SK-N-MC (cell line): ENCODE data around the gene NKAP.
"Not testable (repeated sequence)": the region's sequence is repeated elsewhere in the genome, so short reads cannot be mapped to it uniquely, and the experiment has no call there.

Experiments used
- DNase-seq: peaks from one replicate; pipeline ENCODE4 v3.0.0-alpha.2; 2011; ENCODE audit warnings: low read depth, low spot score
- H3K27ac ChIP-seq: fragments of 200-600 bp; sonication (generic); 2 replicates; pipeline ENCODE4 v1.5.1; 2016; ENCODE audit warnings: mixed run types
- H3K36me3 ChIP-seq: fragments of 200-600 bp; sonication (generic); 2 replicates; pipeline ENCODE4 v1.6.1; 2017; ENCODE audit warnings: antibody characterized with exemption, low read length, mixed read lengths; ENCODE audit not compliant: insufficient read depth
- H3K4me3 ChIP-seq: fragments of 200-600 bp; sonication (generic); 2 replicates; pipeline ENCODE4 v1.5.1; 2016
- H3K9ac ChIP-seq: fragments of 200-600 bp; sonication (generic); 2 replicates; pipeline ENCODE4 v1.8.0; 2017; ENCODE audit warnings: mixed run types, mixed read lengths; ENCODE audit not compliant: insufficient read length
- H3K9me3 ChIP-seq: fragments of 200-600 bp; sonication (generic); 2 replicates; pipeline ENCODE4 v1.6.1; 2017; ENCODE audit warnings: low read depth, mild to moderate bottlenecking, antibody characterized with exemption, low read length, moderate library complexity, mixed read lengths
- EZH2 ChIP-seq: fragments of 200-600 bp; sonication (generic); IDR thresholded peaks from one replicate; pipeline ENCODE4 v1.6.1; 2017; ENCODE audit warnings: antibody characterized with exemption
- FOXP2 ChIP-seq: optimal IDR thresholded peaks from 2 replicates; pipeline ENCODE3; 2011; ENCODE audit warnings: mild to moderate bottlenecking, moderate library complexity; ENCODE audit not compliant: insufficient read depth; ENCODE audit errors: extremely low read length, control extremely low read depth
- POLR2AphosphoS5 ChIP-seq: IDR thresholded peaks from 2 replicates; pipeline ENCODE4 v1.6.1; 2012; ENCODE audit warnings: mild to moderate bottlenecking, low read depth, low read length, borderline replicate concordance

Gene NKAP

DNA sequence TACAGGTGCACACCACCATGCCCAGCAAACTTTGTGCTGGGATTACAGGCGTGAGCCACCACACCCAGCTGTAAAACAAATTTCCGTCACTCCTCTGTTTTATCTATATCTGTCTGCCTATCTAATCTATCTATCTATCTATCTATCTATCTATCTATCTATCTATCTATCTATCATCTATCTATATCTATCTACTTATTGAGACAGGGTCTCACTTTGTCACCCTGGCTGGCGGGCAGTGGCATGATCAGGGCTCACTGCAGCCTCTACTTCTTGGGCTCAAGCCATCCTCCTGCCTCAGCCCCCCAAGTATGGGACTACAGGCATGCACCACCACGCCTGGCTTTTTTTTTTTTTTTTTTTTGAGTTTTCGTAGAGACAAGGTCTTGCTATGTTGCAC, 27.2 kb downstream of the NKAP start:
- Histone ChIP-seq H3K27ac (no peak overlapping the region), H3K36me3 (no peaks in the 10 kb centered on the region), H3K9me3 (no peaks in the 10 kb centered on the region), H3K9ac (no peak overlapping the region), H3K4me3 (no peak overlapping the region)
- no peak for TF ChIP-seq FOXP2
- TF ChIP-seq EZH2, result no peak
- no peak for TF ChIP-seq POLR2AphosphoS5
- no peak for DNase-seq

DNA sequence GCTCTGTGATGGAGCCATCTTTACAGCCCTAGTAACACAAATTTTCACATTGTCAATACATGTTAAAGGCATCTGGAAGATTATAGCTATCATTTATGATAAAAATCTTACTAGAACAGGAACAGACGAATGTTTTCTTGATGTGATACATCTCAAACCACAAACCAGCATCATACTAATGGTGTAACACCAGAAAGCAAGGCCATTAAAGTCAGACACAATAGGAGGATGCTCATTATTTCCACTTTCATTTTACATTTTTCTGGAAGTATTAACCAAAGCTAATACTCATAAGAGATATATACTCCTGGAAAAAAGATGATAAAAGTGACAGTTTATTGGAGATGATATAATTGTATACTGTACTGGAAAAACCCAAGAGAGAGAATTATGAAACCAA, 42.6 kb downstream of the NKAP start:
- Histone ChIP-seq H3K27ac (no peak overlapping the region), H3K4me3 (no peak overlapping the region), H3K36me3 (no peaks in the 10 kb centered on the region), H3K9me3 (no peaks in the 10 kb centered on the region), H3K9ac (no peak overlapping the region)
- no peak for TF ChIP-seq FOXP2
- DNase-seq, result no peak

DNA sequence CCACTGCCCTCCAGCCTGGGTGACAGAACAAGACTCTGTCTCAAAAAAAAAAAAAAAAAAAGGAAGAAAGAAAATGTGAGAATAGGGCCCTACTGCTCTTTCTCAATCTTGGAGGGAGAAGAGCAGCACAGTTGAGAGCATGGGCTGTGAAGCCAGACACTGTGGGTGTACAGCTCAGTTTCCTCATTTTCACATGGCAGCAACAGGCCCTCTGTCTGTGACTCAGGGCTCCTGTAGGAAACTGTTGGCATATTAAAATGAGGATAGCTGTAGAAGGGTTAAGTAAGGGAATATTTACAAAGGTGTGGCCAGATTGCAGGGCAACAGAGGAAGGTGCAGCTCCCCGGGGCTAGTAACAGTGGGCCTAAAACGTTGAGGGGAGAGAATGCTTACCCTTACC, 44.4 kb downstream of the NKAP start:
- no peak overlapping the region for H3K4me3 ChIP-seq
- no peak overlapping the region for H3K27ac ChIP-seq
- no peaks in the 10 kb centered on the region for H3K36me3 ChIP-seq
- no peak overlapping the region for H3K9ac ChIP-seq
- TF ChIP-seq FOXP2 (no peak), POLR2AphosphoS5 (no peak)
- no peak for DNase-seq
- H3K9me3 ChIP-seq, result no peaks in the 10 kb centered on the region

DNA sequence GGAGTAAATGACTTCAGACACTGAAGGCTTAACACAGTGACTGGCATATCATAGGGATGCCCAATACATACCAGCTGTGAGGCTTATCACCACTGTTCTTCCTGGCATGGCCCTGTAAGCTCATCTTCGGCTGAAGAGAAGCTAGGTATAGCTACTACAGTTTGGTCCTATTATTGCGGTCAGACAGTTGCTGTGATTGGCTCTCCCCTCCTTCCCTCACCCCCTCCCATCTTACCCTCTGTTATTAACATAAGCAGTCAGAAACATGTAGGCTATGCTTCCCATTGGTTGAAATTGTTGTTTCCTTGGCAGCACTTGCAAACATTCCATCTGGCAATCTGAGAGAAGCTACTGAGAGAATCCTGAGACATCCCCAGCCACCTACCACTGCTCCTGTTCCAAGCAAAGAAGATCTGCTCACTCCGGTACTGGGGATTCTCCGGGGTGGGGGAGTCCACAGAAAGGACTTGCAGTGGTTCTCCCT, 47.7 kb downstream of the NKAP start, which contains the start of gene AKAP14:
Gene AKAP14 (plus strand): TSS at position 51 of the 484 bp plus-strand sequence. CDS start 7,331 bp downstream, outside the sequence.
- no peaks in the 10 kb centered on the region for H3K36me3 ChIP-seq
- no peak within 1 kb of the TSS for H3K4me3 ChIP-seq
- no peaks in the 10 kb centered on the region for H3K9me3 ChIP-seq
- no peak within 1 kb of the TSS for H3K9ac ChIP-seq
- no peak for TF ChIP-seq FOXP2
- H3K27ac ChIP-seq, result no peak within 1 kb of the TSS
- no peak for DNase-seq

DNA sequence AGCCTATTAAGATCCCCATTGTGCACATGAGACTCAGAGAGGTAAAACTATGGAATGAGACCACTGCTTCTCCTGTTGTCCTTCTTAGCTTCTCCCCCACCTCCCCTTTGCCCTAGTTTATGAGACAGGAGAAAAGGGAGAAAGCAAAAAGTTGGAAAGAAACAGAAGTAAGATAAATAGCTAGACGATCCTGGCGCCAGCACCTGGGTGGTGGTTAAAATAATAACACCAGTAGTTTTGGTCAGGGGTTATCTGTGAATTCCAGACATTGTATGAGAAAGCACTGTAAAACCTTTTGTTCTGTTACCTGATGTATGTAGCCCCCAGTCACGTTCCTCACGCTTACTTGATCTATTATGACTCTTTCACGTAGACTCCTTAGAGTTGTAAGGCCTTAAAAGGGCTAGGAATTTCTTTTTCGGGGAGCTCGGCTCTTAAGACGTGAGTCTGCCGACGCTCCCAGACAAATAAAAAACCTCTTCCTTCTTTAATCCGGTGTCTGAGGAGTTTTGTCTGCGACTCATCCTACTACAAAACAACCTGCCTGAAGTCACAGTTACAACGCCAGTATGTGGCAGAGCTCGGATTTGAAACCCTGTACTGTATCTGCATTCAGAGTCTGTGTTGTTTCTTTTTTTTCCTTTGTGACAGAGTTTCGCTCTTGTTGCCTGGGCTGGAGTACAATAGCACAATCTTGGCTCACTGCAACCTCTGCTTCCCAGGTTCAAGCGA, 51.4 kb downstream of the NKAP start:
- H3K9ac ChIP-seq, H3K4me3 ChIP-seq, H3K9me3 ChIP-seq, H3K36me3 ChIP-seq, H3K27ac ChIP-seq, DNase-seq: not testable (repeated sequence)

DNA sequence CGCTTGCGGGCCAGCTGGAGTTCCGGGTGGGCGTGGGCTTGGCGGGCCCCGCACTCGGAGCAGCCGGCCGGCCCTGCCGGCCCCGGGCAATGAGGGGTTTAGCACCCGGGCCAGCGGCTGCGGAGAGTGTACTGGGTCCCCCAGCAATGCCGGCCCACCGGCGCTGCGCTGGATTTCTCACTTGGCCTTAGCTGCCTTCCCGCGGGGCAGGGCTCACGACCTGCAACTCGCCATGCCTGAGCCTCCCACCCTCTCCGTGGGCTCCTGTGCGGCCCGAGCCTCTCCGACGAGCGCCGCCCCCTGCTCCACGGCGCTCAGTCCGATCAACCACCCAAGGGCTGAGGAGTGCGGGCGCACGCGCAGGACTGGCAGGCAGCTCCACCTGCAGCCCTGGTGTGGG, 52.9 kb downstream of the NKAP start:
- not testable (repeated sequence) for H3K4me3 ChIP-seq, H3K27ac ChIP-seq, H3K36me3 ChIP-seq, H3K9ac ChIP-seq, DNase-seq, H3K9me3 ChIP-seq

DNA sequence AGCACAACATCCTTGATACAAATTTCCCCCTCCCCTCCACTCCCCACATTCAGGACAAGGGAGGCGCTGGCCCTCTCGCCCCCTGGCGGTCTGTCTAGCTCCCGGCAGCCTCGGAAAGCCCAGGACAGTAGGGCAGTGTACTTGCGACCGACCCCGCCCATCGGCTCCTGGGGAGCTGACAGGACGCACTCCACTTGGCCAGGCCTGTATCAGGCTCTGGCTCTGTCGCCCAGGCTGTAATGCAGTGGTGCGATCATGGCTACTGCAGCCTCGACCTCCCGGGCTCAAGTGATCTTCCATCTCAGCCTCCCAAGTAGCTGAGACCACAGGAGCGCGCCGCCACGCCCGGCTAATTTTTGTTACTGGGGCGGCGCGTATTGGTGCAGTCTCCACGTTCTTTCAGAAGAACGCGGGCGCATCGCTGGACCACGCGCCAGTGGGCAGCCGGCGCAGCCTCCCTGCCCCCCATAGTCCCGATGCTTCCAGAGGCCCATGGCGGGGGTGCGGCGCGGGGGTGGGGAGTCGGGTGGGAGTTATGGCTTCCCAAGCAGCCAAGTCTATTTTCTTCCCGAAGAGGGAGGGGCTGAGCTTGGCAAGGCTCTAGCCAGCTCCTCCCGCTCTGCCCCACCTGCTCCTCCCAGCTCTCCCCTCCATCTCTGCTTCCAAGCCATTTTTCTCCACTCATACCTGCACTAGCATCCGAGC, 55.7 kb downstream of the NKAP start:
- Histone ChIP-seq H3K27ac (no peak overlapping the region), H3K9me3 (no peaks in the 10 kb centered on the region), H3K9ac (no peak overlapping the region), H3K4me3 (no peak overlapping the region), H3K36me3 (no peaks in the 10 kb centered on the region)
- TF ChIP-seq FOXP2 (no peak), EZH2 (no peak), POLR2AphosphoS5 (no peak)
- DNase-seq, result no peak

DNA sequence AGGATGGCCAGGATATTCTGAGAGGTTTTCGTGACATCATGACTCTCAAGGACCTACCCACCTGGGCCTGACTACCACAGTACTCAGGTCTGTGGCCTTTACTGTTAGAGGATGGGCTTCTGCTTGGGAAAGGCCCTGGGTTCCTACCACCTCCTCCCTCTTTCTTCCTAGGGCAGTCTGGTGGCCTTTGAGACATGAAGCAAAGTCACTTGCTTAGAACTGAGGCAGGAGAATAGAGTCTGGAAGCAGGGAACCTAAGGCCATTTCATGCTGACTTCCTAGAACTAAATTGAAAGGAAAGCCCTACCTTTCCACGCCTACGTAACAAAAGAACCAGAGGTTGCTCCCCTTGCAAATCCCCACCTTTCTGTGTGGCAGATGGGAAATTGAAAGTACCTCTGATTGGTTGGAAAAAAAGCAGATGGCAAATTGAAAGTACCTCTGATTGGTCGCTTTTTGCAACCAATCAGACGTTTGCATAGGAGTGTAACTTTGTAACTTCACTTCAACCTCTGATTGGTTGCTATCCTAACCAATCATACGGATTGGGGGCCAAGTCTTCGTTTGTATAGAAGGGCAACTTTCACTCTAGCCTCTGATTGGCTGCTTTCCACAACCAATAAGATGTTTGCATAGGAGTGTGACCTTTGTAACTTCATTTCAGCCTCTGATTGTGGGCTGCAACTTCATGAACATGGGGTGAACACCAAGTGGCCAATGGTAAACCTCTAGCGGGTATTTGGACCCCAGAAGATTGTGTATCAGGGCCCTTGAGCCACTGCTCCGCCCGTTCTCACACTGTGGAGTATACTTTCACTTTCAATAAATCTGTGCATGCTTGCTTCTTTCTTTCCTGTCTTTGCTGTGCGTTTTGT, 57.8 kb downstream of the NKAP start:
- TF ChIP-seq FOXP2, result no peak
- TF ChIP-seq POLR2AphosphoS5, result no peak
- TF ChIP-seq EZH2, result no peak
- Histone ChIP-seq H3K9ac (no peak overlapping the region), H3K27ac (no peak overlapping the region), H3K4me3 (no peak overlapping the region), H3K36me3 (no peaks in the 10 kb centered on the region), H3K9me3 (no peaks in the 10 kb centered on the region)
- no peak for DNase-seq
